ENCODE measurements around the gene CARMIL1.
"Not testable (repeated sequence)": the region's sequence is repeated elsewhere in the genome, so short reads cannot be mapped to it uniquely, and the experiment has no call there.

CARMIL1 gene

GRCh38 chr6:25444521-25444920 is 165.3 kb downstream of the CARMIL1 start:
- not testable (repeated sequence) for DNase-seq (ENCODE audit: low read depth)

- no peak for DNase-seq (ENCODE audit: low read depth)
These were observed 167.8 kb downstream of the CARMIL1 start for GRCh38 chr6:25446830-25447569.

GRCh38 chr6:25447570-25447929 is 168.4 kb downstream of the CARMIL1 start:
- DNase-seq (ENCODE audit: low read depth), result no peak

- DNase-seq (ENCODE audit: low read depth), result no peak
These were observed 169.9 kb downstream of the CARMIL1 start for GRCh38 chr6:25448965-25449538.

- DNase-seq (ENCODE audit: low read depth), result no peak
These were observed 170.6 kb downstream of the CARMIL1 start for GRCh38 chr6:25449774-25450173.

GRCh38 chr6:25450469-25451198 is 171.5 kb downstream of the CARMIL1 start:
- DNase-seq (ENCODE audit: low read depth), result no peak

GRCh38 chr6:25452031-25452430 is 172.9 kb downstream of the CARMIL1 start:
- DNase-seq (ENCODE audit: low read depth), result no peak

GRCh38 chr6:25453288-25453687 is 174.1 kb downstream of the CARMIL1 start:
- DNase-seq (ENCODE audit: low read depth), result no peak

GRCh38 chr6:25454136-25454535 is 175.0 kb downstream of the CARMIL1 start:
- DNase-seq (ENCODE audit: low read depth), result no peak

GRCh38 chr6:25456249-25457040 is 177.3 kb downstream of the CARMIL1 start:
- DNase-seq (ENCODE audit: low read depth), result no peak

- no peak for DNase-seq (ENCODE audit: low read depth)
These were observed 178.3 kb downstream of the CARMIL1 start for GRCh38 chr6:25457516-25457915.

- DNase-seq (ENCODE audit: low read depth), result peak; percentile 18
These were observed 179.3 kb downstream of the CARMIL1 start for GRCh38 chr6:25458485-25458884.

- no peak for DNase-seq (ENCODE audit: low read depth)
These were observed 183.2 kb downstream of the CARMIL1 start for GRCh38 chr6:25462235-25462897.

- DNase-seq (ENCODE audit: low read depth), result no peak
These were observed 184.3 kb downstream of the CARMIL1 start for GRCh38 chr6:25463441-25463840.

- DNase-seq (ENCODE audit: low read depth), result no peak
These were observed 185.1 kb downstream of the CARMIL1 start for GRCh38 chr6:25464225-25464624.

- no peak for DNase-seq (ENCODE audit: low read depth)
These were observed 186.8 kb downstream of the CARMIL1 start for GRCh38 chr6:25465941-25466340.

- DNase-seq (ENCODE audit: low read depth), result no peak
These were observed 189.7 kb downstream of the CARMIL1 start for GRCh38 chr6:25468881-25469280.

GRCh38 chr6:25469797-25470388 is 190.7 kb downstream of the CARMIL1 start:
- no peak for DNase-seq (ENCODE audit: low read depth)

- DNase-seq (ENCODE audit: low read depth), result no peak
These were observed 193.1 kb downstream of the CARMIL1 start for GRCh38 chr6:25472306-25472705.

GRCh38 chr6:25472906-25473305 is 193.7 kb downstream of the CARMIL1 start:
- DNase-seq (ENCODE audit: low read depth), result no peak

- DNase-seq (ENCODE audit: low read depth), result no peak
These were observed 194.3 kb downstream of the CARMIL1 start for GRCh38 chr6:25473447-25473846.
